GM04504 (cell line): Measurements from ENCODE around the gene KIAA1217.

Source experiments
- DNase-seq: peaks from one replicate; pipeline ENCODE4 v3.0.0-alpha.2; 2012; ENCODE audit warnings: low read depth

KIAA1217 gene

GRCh38 chr10:24247841-24248240, 38.9 kb downstream of the KIAA1217 start:
- DNase-seq, result no peak

DNA sequence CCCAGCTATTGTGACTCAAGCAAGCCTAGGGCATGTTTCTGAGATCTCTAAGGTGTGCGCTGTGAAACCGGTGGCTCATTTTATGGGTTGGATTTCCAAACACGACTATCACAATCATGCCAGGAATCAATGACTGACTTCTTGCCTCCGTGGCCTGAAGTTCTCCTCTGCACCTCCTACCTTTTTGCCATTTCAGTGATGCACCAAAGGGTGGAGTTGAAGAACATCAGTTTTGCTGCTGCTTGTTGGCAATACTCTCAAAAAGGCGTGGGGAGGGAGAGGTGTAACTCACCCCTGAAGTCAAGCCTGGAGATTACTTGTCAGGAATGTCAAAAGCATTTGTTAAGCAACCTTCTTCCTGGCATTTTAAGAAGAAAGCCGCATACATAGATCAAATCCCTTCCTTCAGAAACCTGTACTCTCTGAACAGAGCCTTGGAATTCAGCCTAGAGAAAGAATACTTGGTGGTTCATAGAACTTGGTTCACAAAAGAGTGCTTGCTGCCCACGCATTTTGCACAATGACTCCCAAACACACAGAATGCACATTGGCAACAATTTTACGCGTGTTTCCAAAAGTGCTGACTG, 41.0 kb downstream of the KIAA1217 start:
- no peak for DNase-seq

- DNase-seq, result no peak
These were observed 42.6 kb downstream of the KIAA1217 start for GRCh38 chr10:24251547-24251946.

- DNase-seq, result no peak
These were observed 45.2 kb downstream of the KIAA1217 start for GRCh38 chr10:24254180-24254579.

DNA sequence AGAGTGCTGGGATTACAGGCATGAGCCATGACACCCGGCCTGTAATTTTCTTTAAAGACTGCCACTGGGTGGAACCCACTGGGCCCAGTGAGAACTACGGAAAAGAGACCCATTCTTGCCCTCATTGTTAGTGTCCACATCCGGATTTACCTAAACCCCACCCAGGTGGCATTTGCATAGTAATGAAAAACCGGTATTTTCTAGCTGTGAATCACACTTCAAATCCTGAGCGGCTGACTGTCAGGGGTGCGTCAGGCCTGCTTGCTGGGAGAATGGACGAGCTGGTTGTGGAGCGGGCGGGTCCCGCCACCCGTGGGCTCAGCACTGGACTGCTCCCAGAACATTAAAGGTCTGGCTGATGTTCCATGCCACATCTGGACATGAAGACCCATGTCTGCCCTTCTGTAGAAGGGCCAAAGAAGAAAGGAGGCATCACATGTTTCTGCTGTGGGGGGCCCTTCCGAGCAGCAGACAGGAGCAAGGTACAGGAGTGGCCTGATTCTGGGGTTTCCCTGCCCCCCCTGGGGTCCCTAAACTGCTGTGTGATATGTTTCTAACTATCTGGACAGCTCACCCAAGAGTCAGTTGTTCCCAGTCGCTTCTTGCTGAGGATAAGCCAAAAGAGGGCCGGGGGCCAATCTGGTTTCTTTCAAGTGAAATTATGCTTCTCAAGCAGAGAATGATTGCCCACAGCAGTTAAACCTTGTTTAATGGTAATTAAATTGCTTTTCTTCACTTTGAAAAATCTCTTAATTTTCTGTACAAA, 46.4 kb downstream of the KIAA1217 start:
- no peak for DNase-seq

DNA sequence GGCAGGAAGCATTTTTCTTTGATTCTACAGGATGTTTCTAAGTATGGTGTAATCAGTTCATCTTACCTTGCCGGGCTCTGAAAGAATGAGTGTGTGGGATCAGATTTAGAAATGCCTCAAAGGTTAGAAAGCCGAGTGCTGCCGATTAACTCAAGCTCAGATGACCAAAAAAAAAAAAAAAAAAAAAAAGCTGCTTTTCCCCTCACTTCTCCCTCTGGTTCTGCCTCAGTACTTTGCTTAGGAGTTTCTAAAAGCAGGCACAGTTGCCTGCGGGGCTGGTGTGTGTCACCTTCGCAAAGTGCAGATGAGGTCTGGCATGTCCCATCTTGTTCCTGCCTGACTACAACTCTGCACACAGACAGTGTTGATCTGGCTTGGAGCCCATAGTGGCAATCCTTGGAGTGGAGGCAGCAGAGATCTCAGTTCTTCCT, 47.0 kb downstream of the KIAA1217 start:
- no peak for DNase-seq

DNA sequence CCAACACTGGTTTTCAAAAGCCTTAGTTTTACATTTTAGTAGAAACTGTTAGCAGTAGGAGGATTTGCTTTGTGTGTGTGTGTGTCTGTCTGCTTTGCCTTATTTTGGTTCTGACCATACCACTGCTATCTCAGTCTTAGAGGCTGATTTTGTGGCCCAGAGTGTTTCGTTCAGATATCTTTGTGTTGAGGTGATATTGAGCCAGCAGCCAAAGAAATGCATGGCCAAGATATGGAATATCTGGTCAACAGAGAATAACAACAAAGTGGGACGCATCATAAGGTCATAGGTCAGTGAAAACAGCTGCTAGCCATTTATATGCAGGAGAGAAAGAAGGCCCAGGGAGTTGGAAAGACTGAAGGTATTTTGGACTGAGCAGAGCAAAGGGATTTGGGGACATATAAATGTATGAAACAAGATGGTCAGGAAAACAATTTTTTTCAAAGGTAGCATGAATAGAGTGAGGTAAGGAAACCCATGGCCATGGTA, 47.7 kb downstream of the KIAA1217 start:
- no peak for DNase-seq

GRCh38 chr10:24257588-24257987, 48.6 kb downstream of the KIAA1217 start:
- no peak for DNase-seq

- DNase-seq, result no peak
These were observed 50.6 kb downstream of the KIAA1217 start for GRCh38 chr10:24259365-24260130.

GRCh38 chr10:24261627-24262026, 52.7 kb downstream of the KIAA1217 start:
- no peak for DNase-seq

GRCh38 chr10:24262929-24263590, 54.1 kb downstream of the KIAA1217 start:
- no peak for DNase-seq

GRCh38 chr10:24269476-24269875, 60.5 kb downstream of the KIAA1217 start:
- DNase-seq, result no peak

DNA sequence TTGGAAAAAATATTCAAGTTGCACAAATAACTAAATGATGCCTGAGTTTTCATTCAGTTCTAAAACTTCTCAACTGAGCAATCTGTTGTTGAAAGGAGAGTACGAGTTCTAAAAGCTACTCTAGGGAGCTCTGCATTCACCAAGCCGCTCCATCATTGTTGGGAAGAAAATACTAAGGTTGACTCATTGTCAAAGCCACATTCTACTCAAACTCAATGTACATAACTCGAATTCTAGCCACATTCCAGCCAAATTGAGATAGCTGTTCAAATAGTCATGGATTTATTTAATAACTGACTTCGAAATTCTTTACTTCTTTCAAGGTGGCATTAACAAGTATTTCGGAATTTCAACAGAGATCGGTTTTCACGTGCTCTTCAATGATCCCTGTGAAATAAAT, 63.4 kb downstream of the KIAA1217 start:
- DNase-seq, result no peak

- no peak for DNase-seq
These were observed 68.3 kb downstream of the KIAA1217 start for GRCh38 chr10:24277277-24277676.

- DNase-seq, result no peak
These were observed 68.8 kb downstream of the KIAA1217 start for GRCh38 chr10:24277771-24278170.

DNA sequence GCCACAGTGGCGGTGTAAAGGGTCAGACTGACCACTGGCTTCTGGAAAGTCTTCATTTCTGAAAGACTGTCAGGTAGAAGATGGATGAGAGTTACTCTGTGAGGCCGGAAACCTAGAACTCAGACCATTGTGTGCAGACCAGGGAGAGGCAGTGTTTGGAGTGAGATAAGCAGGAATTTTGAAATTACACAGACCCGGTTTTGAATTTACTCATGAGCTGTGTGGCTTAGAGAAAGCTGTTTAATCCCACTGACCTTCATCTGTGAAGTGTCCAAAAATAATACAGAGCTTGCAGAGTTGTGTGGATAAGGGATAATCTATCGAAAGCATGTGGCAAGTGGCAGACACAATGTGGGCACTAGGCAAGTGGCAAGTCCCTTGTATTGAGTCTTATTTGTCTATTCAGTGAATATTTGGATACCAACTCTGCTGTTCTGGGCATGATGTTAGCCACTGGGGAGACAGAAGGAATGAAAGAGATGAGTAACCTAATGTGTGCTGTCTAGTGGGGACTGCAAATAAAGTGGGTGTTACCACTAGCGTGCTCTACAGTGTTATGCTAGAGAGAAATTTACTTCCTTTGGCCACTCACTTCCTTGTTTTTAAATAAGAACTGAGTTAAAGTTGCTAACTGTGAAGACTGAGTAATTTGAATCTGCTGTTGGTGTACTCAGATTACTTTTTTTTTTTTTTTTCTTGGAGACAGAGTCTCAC, 69.4 kb downstream of the KIAA1217 start:
- no peak for DNase-seq

DNA sequence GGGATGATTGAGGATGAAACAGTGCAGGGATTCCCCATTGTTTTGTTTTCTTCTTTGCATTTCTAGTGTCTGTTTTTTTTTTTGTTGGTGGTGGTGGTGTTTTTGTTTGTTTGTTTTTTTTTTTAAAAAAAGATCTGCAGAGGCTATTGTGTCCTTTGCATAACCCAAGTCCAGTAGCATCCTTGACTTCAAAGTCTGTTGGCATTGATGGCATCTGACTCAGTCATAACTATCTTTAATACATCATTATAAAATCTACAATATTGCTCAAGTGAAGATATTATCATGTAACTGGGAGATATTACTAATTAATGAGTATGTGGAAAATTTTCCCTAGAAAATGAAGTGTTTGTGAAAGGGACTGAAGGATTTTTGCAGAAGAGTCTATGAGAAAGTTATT, 70.2 kb downstream of the KIAA1217 start:
- no peak for DNase-seq

- DNase-seq, result no peak
These were observed 78.7 kb downstream of the KIAA1217 start for GRCh38 chr10:24287559-24288195.

DNA sequence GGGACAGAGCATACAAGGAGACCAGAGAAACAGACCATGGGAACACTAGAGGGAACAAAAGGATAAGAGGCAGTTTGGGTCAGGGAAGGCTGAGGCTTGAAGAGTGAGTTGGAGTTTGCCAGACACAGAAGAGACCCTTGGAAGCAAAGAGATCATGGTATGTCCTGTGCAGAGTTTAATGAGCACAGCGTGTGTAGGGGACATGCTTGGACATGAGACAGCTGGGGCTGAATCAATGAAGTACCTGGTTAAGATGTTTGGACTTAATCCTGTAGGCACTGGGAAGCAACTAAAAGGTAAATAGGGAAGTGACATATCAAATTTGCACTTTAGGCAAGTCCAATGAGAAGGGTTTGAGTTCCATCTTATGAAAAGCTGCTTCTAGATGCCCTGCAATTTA, 79.6 kb downstream of the KIAA1217 start:
- no peak for DNase-seq

- DNase-seq, result no peak
These were observed 80.3 kb downstream of the KIAA1217 start for GRCh38 chr10:24289235-24289634.
